ENCODE measurements around the gene SREBF2. TPM values are rescaled to one million over a fixed set of nuclear protein-coding genes. Genes with fewer than 3 reads are reported as not detected.

SREBF2 gene
- total RNA-seq, 1 experiment from 2014 or later = 129 TPM

- Histone ChIP-seq H2AFZ (ENCODE audit: low read depth, low read length, poor library complexity, severe bottlenecking) (no peak overlapping the region), H3K4me1 (ENCODE audit: control insufficient read depth in 1 of 2, insufficient read depth in 2 of 2, low read length in 2 of 2) (peaks cover 12 to 34% of the 10 kb centered on the region in 2 experiments), H3K27me3 (ENCODE audit: insufficient read depth, low read length) (no peaks in the 10 kb centered on the region), H3K9ac (ENCODE audit: low read length) (no peak overlapping the region), H3K9me3 (ENCODE audit: control insufficient read depth in 1 of 2, insufficient read depth in 1 of 2, low read depth in 1 of 2, low read length in 2 of 2) (no peaks in the 10 kb centered on the region), H3K79me2 (ENCODE audit: insufficient read depth, low read length) (no peaks in the 10 kb centered on the region), H3K4me2 (ENCODE audit: low read length) (peak overlapping the region; percentile 30; the same call in 1 of the 2 replicates), H3K27ac (ENCODE audit: low read depth, low read length) (no peak overlapping the region), H4K20me1 (ENCODE audit: insufficient read depth) (no peaks in the 10 kb centered on the region), H3K9me2 (ENCODE audit: insufficient read depth) (no peaks in the 10 kb centered on the region), H3K36me3 (ENCODE audit: control insufficient read depth in 1 of 2, insufficient read depth in 2 of 2, low read length in 2 of 2) (no peaks in the 10 kb centered on the region), H3K4me3 (replicated peaks in 1 of 2; ENCODE audit: low read depth in 1 of 2, low read length in 2 of 2) (no peak overlapping the region)
- CTCF ChIA-PET = interaction anchor here (2.6 kb wide), 1 partner anchor 7 kb away, joined by 9 read pairs; no protein-coding TSS in a partner anchor
- POLR2A ChIA-PET = no interaction called here
- no TSS peak for BruUV-seq (replicated peaks)
- intact Hi-C loops (cut with micrococcal nuclease) = no loop called here
- DNase-seq (ENCODE audit: low read depth, low spot score) (no peak), ATAC-seq (no peak)
- RAD21 ChIA-PET (ENCODE audit: low non-redundant PET in 1 of 2, low total read pairs in 2 of 2, uncharacterized antibody in 2 of 2, unreplicated experiment in 2 of 2) = no interaction called here
- TF ChIP-seq SIN3A (IDR thresholded peaks at IDR 0.05; ENCODE audit: low read depth) = no peak
- TF ChIP-seq SP1 (IDR thresholded peaks at IDR 0.05; ENCODE audit: low read depth) = no peak
- no peak for TF ChIP-seq ZBTB33 (IDR thresholded peaks at IDR 0.05; ENCODE audit: extremely low read depth, insufficient replicate concordance, low read length)
- TF ChIP-seq CTCF (IDR thresholded peaks at IDR 0.05 in 2 of 3, conservative IDR thresholded peaks at IDR 0.05 in 1 of 3; ENCODE audit: borderline replicate concordance in 1 of 3, insufficient read depth in 1 of 3, low read depth in 2 of 3, low read length in 2 of 3) = no peak
- no peak for TF ChIP-seq FOSL1 (IDR thresholded peaks at IDR 0.05; ENCODE audit: low read depth)
- no peak for TF ChIP-seq POLR2A (IDR thresholded peaks at IDR 0.05; ENCODE audit: borderline replicate concordance, extremely low read depth, insufficient read depth, insufficient read length)
- no peak for TF ChIP-seq REST (IDR thresholded peaks at IDR 0.05; ENCODE audit: low read depth)
- no peak for TF ChIP-seq RAD21 (IDR thresholded peaks at IDR 0.05; ENCODE audit: low read depth)
- no peak for TF ChIP-seq ZNF274 (IDR thresholded peaks at IDR 0.05; ENCODE audit: low read depth, low read length)
- TF ChIP-seq ZFX (IDR thresholded peaks at IDR 0.05) = no peak
- no peak for TF ChIP-seq EZH2 (IDR thresholded peaks at IDR 0.05)
- no peak for TF ChIP-seq EZH2phosphoT487 (IDR thresholded peaks at IDR 0.05; ENCODE audit: borderline replicate concordance)
- TF ChIP-seq JUND (IDR thresholded peaks at IDR 0.05) = no peak
- no peak for TF ChIP-seq ELF1 (IDR thresholded peaks at IDR 0.05; ENCODE audit: borderline replicate concordance, low read depth)
- TF ChIP-seq CEBPB (IDR thresholded peaks at IDR 0.05; ENCODE audit: low read depth) = no peak
- no peak for TF ChIP-seq ATF3 (IDR thresholded peaks at IDR 0.05)
Measured at GRCh38 chr22:41917903-41918791, 85.2 kb downstream of the SREBF2 start.
